GM10266 (cell line): ENCODE measurements around the gene DPP6.

Source experiments
- DNase-seq: peaks from one replicate; pipeline ENCODE4 v3.0.0; 2012; ENCODE audit errors: extremely low spot score
- CTCF ChIP-seq: IDR thresholded peaks from 2 replicates; pipeline ENCODE4 v1.5.1; 2012; ENCODE audit warnings: mild to moderate bottlenecking, low read depth; ENCODE audit not compliant: control insufficient read depth, insufficient read depth; ENCODE audit errors: missing control alignments

The DPP6 gene

GRCh38 chr7:154907651-154908620, 855.7 kb downstream of the DPP6 start:
- no peak for TF ChIP-seq CTCF
- DNase-seq = no peak

GRCh38 chr7:154909241-154910105, 857.3 kb downstream of the DPP6 start:
- DNase-seq = no peak
- TF ChIP-seq CTCF = no peak

DNA sequence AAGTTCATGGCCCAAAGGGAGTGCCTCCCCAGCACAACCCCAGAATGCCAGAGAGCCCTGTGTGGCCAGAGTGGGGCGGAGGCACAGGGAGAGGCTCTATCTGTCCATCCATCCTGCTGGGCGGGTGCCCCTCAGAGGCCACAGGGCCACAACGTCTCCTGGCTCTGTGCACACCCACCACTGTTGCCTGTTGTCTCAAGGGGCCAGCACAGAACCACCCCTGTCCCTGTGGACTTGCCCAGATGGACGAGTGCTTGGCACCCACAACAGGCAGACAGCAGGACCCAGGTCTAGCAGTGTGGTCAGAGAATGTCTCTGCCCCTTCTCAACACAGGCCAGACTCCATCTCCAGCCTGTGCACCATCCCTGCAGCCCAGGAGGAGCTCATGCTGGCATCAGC, 857.9 kb downstream of the DPP6 start:
- DNase-seq = no peak
- no peak for TF ChIP-seq CTCF

DNA sequence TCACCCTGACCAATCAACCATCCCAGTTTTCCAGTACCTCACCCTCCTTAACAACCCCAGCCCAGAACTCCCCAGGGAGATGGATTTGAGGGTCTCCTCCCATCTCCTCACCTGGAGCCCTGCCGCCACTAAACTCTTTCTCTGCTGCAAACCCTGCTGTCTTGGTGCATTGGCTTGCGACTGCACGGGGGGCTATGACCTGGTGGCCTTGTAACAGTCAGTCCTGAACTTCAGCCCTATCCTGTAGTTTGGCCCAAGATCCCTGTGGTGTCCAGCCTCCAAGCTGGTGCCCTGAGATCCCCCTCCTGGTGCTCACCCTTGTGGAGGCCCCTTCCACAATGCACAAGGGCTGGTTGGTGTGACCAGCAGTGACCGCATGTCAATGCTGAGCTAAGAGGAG, 858.8 kb downstream of the DPP6 start:
- DNase-seq = no peak
- TF ChIP-seq CTCF = no peak

DNA sequence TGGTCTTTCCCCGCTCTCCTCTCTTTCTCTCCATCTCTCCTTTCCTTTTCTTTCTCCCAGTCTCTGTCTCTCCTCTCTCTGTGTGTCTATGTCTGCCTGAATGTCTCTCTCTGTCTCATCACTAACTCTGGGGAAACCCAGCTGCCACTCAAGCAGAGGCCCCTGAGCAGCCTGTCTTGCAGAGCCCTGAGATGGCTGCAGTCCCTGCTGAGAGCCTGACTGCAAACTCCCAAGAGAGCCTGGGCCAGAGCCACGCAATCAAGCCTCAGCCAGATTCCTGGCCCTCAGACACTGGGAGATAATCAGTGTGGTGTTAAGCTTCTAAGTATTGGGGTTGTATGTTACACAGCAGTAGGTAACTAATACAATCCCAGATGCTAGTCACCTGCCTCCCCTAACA, 859.2 kb downstream of the DPP6 start:
- no peak for TF ChIP-seq CTCF
- no peak for DNase-seq

DNA sequence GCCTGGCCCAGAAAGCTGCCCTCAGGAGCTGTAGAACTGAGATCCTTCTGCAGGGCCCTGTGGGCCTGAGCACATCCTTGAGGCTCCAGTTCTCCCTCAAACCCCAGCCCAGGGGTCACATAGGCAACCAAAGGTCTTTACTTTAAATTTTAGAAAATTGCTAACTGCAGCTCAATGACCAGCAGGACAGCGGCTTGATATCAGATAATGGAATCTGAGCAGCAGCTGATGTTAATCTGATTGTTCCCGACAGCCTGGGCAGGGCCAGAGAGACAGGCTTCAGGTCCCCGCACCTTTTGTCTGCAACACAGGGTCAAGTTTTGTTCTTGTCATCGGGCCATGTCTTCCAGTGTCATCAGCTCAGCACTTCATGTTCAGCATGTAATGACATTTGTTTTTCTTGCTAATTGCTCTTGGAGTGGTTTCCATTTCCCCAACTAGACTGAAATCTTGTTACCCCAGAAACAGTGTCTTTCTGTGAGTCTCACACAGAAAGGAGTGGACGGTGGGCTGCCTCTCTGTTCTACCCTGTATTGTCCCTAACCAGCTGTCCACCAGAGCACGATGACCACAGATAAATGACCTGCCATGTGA, 859.8 kb downstream of the DPP6 start:
- DNase-seq = no peak
- TF ChIP-seq CTCF = no peak
